Dermis blood vessel endothelial cell (primary cell): ENCODE measurements around the gene CCND3. TPM values are rescaled to one million over a fixed set of nuclear protein-coding genes. Genes with fewer than 3 reads are reported as not detected.

ENCODE experiments used
- DNase-seq: peaks from one replicate; pipeline ENCODE4 v3.0.0; 2010
- total RNA-seq: library from RNA; depleted of rRNA; stranded (reverse); fragments of >200 nt; gene quantifications from 2 replicates; pipeline ENCODE4 v1.2.3, GENCODE V29; 2014

The CCND3 gene
- total RNA-seq, 1 donor from 2014 or later, result 60.1 TPM

DNA sequence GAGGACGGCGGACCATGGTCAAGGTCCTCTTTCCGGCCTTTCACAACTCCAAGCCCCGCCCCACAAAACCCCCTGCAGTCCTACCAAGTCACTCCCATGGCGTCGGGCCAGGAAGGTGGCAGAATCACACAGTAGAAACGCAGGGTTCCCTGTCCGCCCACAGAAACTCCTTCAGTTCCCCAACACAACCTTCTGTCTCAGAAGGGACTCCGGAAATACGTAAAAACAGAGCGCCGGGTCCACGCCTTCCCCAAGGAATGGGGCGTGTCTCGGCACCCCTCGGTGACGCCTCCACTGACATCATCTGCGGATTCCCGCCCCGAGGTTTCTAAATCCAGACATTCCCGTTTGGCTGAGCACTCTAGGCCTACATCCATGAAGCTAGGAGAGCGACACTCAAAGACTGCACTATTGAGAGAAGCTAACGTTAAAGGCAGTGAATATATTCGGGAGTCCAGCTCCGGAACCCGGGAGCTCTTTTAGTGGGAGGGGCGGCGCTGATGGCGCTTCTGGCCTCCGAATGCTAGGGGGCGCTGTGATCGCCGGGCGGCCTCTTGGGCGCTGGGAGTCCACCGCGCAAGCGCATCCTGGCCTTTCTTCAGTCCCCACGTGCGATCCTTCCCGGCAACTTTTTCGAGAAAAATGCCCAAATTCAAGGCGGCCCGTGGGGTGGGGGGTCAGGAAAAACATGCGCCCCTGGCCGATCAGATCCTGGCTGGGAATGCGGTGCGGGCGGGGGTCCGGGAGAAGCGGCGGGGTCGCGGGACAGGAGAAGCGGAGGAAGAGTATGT lies 20.5 kb downstream of the CCND3 start, which contains the start of the genes BYSL and MED20:
Gene BYSL (plus strand): TSS at position 579 of the 791 bp plus-strand sequence. CDS start 64 bp downstream, at position 643.
Gene MED20 (minus strand): TSS at position 219 of the 791 bp plus-strand sequence. CDS start 121 bp downstream, at position 98.
- peak; percentile 97 for DNase-seq

DNA sequence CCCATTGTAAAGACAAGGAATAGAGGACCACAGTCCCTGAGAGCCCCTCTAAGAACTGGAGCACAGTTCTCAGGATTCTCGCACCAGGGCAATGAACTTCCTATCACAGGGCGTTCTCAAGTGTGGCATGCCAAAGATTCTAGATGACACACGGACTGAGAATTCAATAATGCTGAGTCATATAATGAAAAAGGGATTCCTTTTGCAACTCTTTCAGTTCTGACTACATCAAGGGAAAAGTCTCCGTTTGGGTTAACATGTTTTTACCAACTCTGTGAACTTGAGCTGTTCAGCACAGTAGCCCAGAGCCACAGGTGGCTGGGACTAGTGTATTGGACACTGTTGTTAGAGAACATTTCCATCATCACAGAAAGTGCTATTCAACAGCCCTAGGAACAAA lies 24.1 kb downstream of the CCND3 start:
- peak; percentile 89 for DNase-seq

DNA sequence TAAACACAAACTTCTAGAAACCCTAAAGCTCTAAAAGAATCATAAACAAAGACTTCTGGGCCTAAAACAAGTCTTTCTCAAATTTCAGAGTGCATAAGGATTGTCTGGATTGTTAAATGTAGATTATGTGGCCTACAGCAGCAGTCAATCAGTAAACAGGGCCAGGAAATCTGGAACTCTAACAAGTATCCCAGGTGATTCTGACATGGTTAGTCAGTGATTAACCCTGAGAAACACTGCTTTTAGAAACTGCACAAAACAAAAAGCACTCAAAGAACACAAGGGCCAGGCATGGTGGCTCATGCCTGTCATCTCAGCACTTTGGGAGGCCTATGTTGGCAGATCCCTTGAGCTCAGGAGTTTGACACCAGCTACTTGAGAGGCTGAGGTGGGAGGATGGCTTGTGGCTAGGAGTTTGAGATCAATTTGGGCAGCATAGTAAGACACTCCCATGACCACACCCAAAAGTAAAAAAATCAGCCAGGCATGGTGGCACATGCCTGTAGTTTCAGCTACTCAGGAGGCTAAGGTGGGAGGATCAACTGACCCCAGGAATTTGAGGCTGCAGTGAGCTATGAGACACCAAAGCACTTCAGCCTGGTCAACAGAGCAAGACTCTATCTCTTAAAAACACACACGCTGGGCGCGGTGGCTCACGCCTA lies 26.6 kb downstream of the CCND3 start:
- DNase-seq, result no peak

DNA sequence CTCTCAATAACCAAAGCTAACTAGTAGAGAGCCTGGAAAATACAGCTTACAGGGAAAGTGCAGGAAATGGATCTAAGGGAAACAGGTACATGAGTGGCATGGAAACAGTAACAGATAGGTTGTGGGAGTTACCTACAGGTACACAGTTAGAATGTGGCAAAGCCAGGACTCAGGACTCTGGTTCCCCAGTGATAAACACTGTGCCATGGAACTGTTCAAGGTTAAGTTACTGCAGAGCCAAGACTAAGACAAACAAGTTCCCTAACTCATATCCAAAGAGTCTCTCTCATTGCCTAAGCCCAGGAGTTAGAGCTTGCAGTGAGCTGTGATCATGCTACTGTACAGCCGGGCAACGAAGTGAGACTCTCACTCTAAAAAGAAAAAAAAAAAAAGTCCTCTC lies 27.3 kb downstream of the CCND3 start:
- no peak for DNase-seq

DNA sequence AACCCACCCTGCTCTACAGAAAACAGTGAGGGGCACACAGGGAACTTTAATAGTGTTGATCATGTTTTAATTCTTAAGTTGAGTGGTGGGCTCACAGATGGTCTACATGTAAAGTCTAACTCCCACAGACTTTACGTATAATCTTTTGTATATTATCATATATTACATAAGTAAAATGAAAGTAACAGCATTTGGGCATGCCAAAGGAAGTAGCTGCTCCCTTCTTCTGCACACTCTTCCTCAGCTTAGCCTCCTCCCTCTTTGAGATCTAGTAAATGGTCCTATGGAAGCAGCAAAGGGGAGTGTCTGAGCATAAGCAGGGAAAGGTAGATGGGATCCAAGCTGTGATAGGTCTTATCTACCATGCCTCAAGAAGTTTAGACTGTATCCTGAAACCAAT lies 31.9 kb downstream of the CCND3 start:
- no peak for DNase-seq

DNA sequence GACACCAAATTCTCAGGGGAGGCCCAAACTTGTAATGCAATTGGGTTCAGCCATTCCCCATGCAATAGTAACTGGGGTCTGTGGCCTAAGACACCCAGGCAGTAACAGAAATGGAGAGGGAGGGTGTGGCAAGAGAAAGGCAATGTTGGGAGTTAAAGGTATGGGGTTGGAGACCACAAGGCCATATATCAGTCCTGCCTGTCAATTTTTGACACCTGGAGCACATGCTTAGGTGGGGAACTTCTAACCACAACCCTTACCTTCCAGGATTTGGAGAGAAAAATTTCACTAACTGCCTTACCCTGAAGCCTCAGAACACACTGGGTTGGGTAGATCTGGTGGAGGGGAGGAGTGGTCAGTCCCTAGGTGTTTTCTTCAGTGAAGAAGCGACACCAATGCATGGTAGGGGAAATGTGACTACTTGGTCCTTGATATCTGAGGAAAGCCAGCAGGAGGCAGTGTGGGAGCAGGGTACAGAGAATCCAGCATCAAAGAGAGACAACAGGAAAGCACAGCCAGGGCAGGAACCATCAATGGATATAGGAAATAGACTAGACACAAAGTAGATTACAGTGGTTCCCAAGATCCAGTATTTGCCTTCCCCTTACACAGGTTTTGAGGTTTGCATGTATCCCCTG lies 39.6 kb downstream of the CCND3 start:
- DNase-seq, result peak; percentile 57

DNA sequence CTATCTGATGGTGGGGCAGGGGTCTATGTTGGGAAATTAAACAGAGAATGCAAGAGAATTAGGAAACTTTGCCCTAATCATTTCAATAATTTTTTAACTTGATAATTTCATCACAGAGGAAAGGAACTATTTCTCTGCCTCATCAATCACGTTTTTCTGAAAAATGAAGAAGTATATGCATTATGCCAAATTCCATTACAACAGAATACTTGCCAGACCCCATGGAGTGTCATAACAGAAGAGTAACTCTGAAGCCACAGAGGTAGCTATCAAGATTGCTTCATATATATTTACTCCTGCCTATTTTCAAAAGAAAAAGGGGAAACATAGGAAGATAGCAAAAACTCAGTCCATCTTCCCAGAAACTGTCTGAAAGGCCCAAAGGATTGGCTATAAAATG lies 40.7 kb downstream of the CCND3 start:
- DNase-seq, result no peak

DNA sequence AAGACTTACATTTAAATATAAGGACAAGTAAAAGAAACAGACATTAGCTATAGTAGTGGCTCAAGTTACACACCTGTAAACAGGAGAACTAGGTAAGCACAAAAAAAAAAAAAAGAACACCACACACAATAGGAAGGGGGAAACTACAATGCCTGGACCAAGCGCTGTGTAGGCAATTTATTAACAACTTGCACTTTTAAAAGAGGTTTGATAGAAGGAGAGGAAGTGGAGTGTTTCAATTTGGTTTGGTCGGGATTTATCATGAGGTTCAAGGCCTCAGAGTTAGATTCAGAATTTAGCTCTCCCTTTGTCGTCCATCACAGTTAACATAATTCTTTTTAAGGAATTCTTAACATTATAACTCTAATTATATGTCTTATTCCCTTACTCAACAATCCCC lies 45.3 kb downstream of the CCND3 start:
- no peak for DNase-seq

DNA sequence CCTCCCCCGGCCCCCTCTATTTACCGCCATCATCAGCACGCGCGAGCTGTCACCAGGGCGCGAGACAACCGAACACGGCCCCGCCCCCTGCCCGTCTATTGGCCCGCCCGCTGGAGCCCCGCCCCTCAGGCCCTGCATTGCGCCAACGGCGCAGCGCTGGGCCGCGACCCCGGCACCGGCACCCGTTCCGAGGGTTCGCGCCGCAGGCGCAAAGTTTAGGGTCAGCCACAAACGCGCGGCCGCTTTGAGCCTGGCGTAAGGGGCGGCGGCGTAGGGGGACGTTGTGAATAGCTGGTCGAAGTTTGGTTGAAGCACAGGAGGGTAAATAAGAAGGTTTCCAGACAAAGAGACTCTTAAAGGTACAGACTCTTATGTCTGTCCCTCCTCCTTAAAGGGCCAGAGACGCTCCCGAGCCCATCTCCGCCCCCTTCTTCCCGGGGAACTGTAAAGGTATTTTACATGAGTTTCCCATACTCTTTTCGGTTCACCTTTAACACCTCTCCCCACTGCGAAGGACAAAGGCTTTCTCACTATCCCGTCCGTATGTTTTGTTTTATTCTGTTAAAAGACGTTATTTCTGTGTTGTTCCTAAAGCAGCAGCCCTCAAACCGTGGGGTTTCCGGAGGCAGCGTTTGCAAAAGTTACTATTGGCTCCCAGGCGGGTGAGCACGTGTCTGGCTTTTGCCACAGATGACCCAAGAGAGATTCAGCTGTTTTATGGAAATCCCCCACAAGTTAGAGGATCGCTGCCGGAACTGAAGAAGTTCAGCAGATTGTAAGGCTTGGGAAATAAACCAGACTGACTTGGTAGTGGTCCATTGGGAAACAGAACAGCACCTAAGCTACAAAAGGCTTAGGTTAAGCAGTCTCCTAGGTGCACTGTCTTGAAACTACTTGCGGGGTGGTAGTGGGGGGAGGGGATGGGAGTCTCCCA lies 46.0 kb downstream of the CCND3 start, which contains the start of gene USP49:
Gene USP49 (minus strand): TSS at position 76 of the 934 bp plus-strand sequence. CDS start 88,392 bp downstream, outside the sequence.
- peak; percentile 92 for DNase-seq

DNA sequence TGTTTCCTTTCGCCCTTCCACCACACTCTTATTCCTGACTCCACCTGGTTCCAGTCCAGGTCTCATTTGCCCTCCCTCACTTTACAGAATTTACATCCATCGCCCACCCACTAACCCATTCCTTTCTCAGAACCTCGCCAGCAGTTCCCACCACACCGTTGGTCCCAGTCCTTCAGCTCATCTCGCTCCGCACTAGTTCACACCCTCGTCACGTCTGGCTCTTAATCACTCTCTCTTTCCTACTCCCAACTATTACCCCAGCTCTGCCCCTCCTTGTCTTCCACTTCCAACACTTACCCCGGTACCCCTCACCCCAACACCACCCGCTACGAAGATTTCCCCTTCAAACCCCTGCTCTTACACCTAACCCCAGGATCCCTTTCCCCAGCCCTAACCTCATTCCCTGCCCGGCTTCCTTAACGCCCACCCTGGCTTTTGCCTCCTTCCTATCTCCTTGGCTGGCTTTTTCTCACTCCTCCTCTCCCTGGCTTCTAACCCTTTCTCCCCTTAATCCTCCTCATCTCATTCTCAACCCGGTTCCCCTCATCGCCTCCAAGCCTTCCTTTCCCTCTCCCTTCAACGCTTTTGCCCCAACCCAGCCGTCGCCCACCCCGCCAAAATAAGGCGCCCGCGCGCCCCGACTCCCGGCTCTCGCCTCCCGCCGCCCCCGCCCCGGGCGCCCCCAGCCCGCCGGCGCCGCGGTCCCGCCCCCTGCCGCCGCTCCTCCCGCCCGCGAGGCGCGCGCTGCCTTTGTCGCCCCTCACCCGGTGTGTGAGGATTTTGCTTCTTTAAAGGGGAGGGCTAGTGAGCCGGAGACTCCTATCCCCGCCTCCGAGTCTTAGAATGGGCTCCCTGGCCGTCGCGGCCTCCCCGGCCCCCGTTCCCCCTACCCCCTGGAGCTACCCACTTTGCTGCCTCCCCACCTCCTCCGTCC lies 47.0 kb downstream of the CCND3 start:
- DNase-seq, result peak; percentile 22

DNA sequence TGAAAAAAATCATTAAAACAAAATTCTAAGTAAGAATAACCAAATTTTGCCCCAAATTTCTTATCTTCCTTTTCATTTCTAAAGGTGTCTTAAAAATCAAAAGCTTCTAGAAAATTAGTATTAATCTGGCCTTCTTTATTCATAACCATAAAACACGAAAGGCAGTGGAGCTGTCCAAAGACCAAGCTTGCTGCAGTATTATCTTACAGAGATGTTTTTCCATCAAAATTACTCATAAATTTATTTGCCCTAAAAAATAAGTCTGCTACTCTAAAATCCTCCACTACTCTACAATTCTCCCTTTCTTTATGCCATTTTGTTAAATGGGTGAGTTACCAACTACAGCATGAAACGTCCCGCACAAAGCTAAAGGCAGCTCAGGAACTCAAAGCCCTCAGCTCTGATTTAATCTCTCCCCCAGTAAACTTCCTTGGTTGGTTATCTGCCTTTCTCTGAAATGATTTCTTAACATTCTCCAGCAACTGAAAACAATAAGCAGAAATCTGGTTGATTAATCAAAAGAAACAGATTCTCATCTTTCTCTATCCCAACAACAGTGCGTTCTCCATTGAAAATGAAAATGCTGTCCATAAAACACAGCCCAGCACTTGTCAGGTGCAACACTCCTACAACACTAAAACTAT lies 48.6 kb downstream of the CCND3 start:
- DNase-seq, result no peak

DNA sequence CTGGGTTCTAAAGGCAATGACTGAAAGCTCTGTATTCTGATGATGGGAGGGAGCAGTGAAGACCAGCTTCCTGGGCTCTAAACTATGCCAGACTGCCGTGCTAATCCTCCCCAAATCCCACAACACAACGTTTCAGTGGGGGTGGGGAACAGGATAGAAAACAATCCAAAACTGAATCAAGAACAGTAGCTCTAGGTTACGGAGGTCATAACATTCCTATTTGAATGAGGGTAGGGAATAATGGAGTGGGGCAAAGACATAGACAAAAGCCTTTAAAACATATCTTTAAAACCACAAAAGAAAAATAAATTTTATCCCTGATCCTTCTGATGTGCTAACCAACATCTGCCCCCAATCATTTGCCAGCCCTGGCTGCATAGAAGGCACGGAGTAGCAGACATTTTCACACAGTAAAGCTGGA lies 54.3 kb downstream of the CCND3 start:
- no peak for DNase-seq

DNA sequence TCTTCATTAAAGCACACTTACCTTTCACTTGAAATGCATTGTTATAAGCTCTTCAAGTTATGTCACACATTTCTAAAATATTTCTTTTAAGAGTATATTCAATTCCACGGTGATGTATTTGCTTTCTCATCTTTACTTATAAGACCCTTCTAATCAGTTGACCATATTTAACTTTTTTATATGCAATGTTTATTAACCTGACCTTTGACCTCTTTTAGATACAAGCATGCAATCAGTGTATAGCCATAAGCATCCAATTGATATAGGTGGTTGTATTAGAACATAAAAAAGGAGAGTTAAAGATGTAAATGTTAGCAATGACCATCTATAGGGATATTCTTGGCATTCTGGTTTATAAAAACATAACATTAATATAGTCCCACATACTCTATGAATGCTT lies 55.7 kb downstream of the CCND3 start:
- no peak for DNase-seq

DNA sequence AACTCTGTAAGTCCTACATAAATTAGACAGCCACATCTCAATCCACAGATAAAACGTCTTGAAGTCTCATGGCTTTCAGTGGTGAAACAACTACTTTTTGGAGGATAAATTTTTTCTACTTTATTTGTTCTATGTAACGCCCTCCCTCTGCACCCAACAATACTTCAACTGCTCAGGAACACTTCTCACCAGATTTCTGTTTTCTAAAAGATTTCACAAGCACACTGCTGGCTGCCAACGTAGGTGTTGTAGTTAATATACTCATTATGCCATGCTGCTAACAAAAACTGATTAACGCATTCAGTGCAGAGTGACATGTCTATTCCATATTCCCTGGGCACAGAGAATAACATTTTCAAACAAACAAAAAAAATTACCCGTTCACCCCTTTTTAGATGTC lies 56.7 kb downstream of the CCND3 start:
- no peak for DNase-seq

Other genes starting within 250 kb of the CCND3 start
- 5.7 and 6.5 TPM in 2 replicates for gene TFEB, start 206.2 kb downstream of the CCND3 start, total RNA-seq
- not detected in 2 replicates for gene PGC, start 194.4 kb downstream of the CCND3 start, total RNA-seq
- gene FRS3, start 161.9 kb downstream of the CCND3 start, total RNA-seq, result 1.2 and 1.8 TPM in 2 replicates
- 6.9 and 10.4 TPM in 2 replicates for gene PRICKLE4, start 161.0 kb downstream of the CCND3 start, total RNA-seq
- gene TOMM6, start 154.1 kb downstream of the CCND3 start, total RNA-seq, result 76.0 and 85.6 TPM in 2 replicates
- gene USP49, start 46.4 kb downstream of the CCND3 start, total RNA-seq, result 2.9 and 3.1 TPM in 2 replicates
- 36.5 and 47.5 TPM in 2 replicates for gene MED20, start 20.7 kb downstream of the CCND3 start, total RNA-seq
- gene BYSL, start 20.3 kb downstream of the CCND3 start, total RNA-seq, result 15.8 and 22.1 TPM in 2 replicates
- gene TAF8, start 108.7 kb upstream of the CCND3 start, total RNA-seq, result 19.1 and 20.3 TPM in 2 replicates
- gene C6orf132, start 200.8 kb upstream of the CCND3 start, total RNA-seq, result under 0.01 TPM in 1 of 2 replicates, not detected in the other
- not detected in 2 replicates for gene GUCA1A, start 231.6 kb upstream of the CCND3 start, total RNA-seq